Loucy (cell line): ENCODE data around the gene SYNGR2.

Source experiments
- H2AFZ ChIP-seq: fragments of 200-600 bp; sonication (generic); 2 replicates; pipeline ENCODE4 v1.6.0; 2016; ENCODE audit warnings: antibody characterized with exemption, mild to moderate bottlenecking, low read length, moderate library complexity
- H3F3A ChIP-seq: fragments of 200-600 bp; 2 replicates; pipeline ENCODE4 v1.6.0; 2016; ENCODE audit warnings: antibody characterized with exemption, low read depth, mild to moderate bottlenecking
- H3K27me3 ChIP-seq: fragments of 200-600 bp; sonication (generic); 2 replicates; pipeline ENCODE4 v1.6.1; 2014; ENCODE audit warnings: low read length, mild to moderate bottlenecking; ENCODE audit not compliant: insufficient read depth, poor library complexity, severe bottlenecking
- H3K36me3 ChIP-seq: fragments of 200-600 bp; sonication (generic); 2 replicates; pipeline ENCODE4 v1.6.1; 2016; ENCODE audit warnings: low read length; ENCODE audit not compliant: insufficient read depth
- H3K4me1 ChIP-seq: fragments of 200-600 bp; sonication (generic); 2 replicates; pipeline ENCODE4 v1.5.1; 2014; ENCODE audit warnings: low read length, mild to moderate bottlenecking; ENCODE audit not compliant: insufficient read depth, poor library complexity, severe bottlenecking
- H3K4me2 ChIP-seq: fragments of 200-600 bp; sonication (generic); 2 replicates; pipeline ENCODE4 v1.6.0; 2014; ENCODE audit warnings: antibody characterized with exemption, low read length, low read depth, mild to moderate bottlenecking; ENCODE audit not compliant: poor library complexity, severe bottlenecking
- H3K4me3 ChIP-seq: fragments of 200-600 bp; sonication (generic); 2 replicates; pipeline ENCODE4 v1.5.1; 2014; ENCODE audit warnings: low read length, mild to moderate bottlenecking, mixed read lengths; ENCODE audit not compliant: poor library complexity, severe bottlenecking
- H3K79me2 ChIP-seq: fragments of 200-600 bp; sonication (generic); 2 replicates; pipeline ENCODE4 v1.6.1; 2014; ENCODE audit warnings: low read length; ENCODE audit not compliant: insufficient read depth
- H3K9ac ChIP-seq: fragments of 200-600 bp; sonication (generic); 2 replicates; pipeline ENCODE4 v1.6.0; 2014; ENCODE audit warnings: mild to moderate bottlenecking, low read depth, low read length, moderate library complexity; ENCODE audit not compliant: poor library complexity, severe bottlenecking
- H3K9me2 ChIP-seq: fragments of 200-600 bp; sonication (generic); replicated peaks from 2 replicates; pipeline ENCODE4 v1.6.1; 2016; ENCODE audit warnings: low read depth, low read length, mixed read lengths
- H3K9me3 ChIP-seq: fragments of 200-600 bp; sonication (generic); 2 replicates; pipeline ENCODE4 v1.6.1; 2014; ENCODE audit warnings: mild to moderate bottlenecking, antibody characterized with exemption, low read length, low read depth; ENCODE audit not compliant: insufficient read depth
- H4K20me1 ChIP-seq: fragments of 200-600 bp; sonication (generic); 2 replicates; pipeline ENCODE4 v1.6.0; 2014; ENCODE audit warnings: antibody characterized with exemption, low read length, mild to moderate bottlenecking; ENCODE audit not compliant: insufficient read depth, poor library complexity, severe bottlenecking
- CTCF ChIP-seq: fragments of 200-600 bp; sonication (generic); conservative IDR thresholded peaks from 2 replicates; pipeline ENCODE4 v1.5.1; 2014; ENCODE audit warnings: mild to moderate bottlenecking, antibody characterized with exemption, low read length
- EZH2phosphoT487 ChIP-seq: fragments of 200-600 bp; IDR thresholded peaks from 2 replicates; pipeline ENCODE4 v1.6.1; 2018; ENCODE audit warnings: antibody characterized with exemption, mild to moderate bottlenecking, moderate library complexity, borderline replicate concordance

SYNGR2 gene

GRCh38 chr17:78184868-78185267, 16.5 kb downstream of the SYNGR2 start:
- H3K9me2 ChIP-seq, result no peaks in the 10 kb centered on the region
- H3K4me1 ChIP-seq, result peaks cover 29% of the 10 kb centered on the region
- H2AFZ ChIP-seq, result no peak overlapping the region
- H3K9me3 ChIP-seq, result no peaks in the 10 kb centered on the region
- peaks cover 11% of the 10 kb centered on the region; the same call in 1 of the 2 replicates for H3K36me3 ChIP-seq
- H3K27me3 ChIP-seq, result no peaks in the 10 kb centered on the region
- H3K4me2 ChIP-seq, result peak overlapping the region; percentile 75
- peaks cover 6% of the 10 kb centered on the region for H4K20me1 ChIP-seq
- peak overlapping the region; percentile 77 for H3K4me3 ChIP-seq
- TF ChIP-seq CTCF (no peak), EZH2phosphoT487 (no peak)
- peaks cover 59% of the 10 kb centered on the region for H3K79me2 ChIP-seq
- peak overlapping the region; percentile 5 for H3K9ac ChIP-seq
- no peaks in the 10 kb centered on the region for H3F3A ChIP-seq

DNA sequence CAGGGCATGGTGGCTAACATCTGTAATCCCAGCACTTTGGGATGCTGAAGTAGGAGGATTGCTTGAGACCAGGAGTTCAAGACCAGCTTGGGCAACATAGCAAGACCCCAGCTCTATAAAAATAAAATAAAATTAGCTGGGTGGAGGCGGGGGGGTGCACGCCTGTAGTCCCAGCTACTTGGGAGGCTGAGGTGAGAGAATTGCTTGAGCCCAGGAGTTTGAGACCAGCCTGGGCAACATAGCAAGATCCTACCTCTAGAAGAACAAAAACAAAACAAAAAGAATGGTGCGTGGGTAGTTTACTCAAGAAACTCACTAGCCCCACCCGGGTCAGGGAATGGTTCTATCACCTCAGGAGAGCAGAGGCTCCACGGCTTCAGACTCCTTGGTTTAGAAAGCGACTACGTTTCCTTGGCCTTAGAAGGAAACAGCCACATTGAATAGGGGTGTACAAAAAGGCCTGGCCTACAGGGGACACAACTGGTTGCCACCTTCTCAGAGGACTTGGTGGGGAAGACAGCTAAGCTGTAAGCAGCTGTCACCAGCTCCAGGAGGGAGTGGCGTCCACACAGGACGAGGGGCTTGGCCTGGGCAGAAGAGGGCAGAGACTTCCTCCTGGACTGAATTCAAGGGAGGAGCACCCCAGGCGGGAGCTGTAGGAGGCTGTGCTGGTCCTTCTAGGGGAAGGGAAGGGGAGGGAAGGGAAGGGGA, 17.8 kb downstream of the SYNGR2 start:
- H3K27me3 ChIP-seq, result no peaks in the 10 kb centered on the region
- no peaks in the 10 kb centered on the region for H3K9me3 ChIP-seq
- peak overlapping the region; percentile 77 for H3K4me3 ChIP-seq
- no peaks in the 10 kb centered on the region for H3K36me3 ChIP-seq
- TF ChIP-seq EZH2phosphoT487, result no peak
- TF ChIP-seq CTCF, result no peak
- H2AFZ ChIP-seq, result no peak overlapping the region
- peaks cover 33% of the 10 kb centered on the region for H3K4me1 ChIP-seq
- H3K9ac ChIP-seq, result peak overlapping the region; percentile 78
- H3K9me2 ChIP-seq, result no peaks in the 10 kb centered on the region
- peaks cover 7% of the 10 kb centered on the region for H4K20me1 ChIP-seq
- H3F3A ChIP-seq, result no peaks in the 10 kb centered on the region
- peaks cover 66% of the 10 kb centered on the region for H3K79me2 ChIP-seq
- H3K4me2 ChIP-seq, result peak overlapping the region; percentile 75

DNA sequence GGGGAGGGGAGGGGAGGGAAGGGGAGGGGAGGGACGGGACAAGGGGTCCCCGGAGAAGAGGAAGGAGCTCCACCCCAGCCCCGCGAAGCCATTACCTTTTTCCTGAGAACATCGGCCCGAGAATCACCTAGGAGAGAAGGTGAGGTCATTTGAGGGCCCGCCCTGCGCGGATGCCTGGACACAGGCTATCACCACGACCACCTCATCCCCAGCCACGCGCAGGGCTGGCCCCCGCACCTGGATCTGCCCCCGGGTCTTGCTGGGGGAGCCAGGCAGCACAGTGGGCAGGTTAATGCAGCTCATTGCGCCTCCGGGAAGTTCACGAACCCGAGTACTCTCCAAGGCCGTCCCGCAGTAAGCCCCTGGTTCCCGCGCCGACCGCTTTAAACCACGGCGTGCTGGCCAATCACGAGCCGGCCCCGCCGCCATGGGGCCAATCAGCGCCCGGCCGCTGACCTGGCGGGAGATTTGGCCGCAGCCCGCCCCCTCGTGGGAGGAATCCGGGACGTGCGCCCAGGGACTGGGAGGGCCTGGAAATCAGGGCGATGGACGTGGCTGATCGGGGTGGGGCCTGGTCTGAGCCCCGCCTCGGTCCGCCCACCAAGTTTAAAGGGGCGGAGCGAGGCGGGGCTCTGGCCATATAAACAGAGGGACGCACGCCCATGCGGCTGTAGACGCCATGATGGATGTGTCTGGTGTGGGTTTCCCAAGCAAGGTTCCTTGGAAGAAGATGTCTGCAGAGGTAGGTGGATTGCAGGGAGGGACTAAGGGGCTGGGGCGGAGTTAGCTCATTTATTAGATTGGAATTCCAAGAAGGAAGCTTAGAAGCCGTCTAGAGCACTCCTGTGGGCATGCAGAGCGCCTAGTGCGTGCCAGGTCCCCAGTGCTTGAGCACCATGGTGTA, 18.6 kb downstream of the SYNGR2 start, which contains the start of the genes AFMID and TK1:
TSS of gene AFMID (plus strand) at position 671 of the 904 bp plus-strand sequence. CDS start at position 680, 9 bp downstream.
TSS of gene TK1 (minus strand) at position 361 of the 904 bp plus-strand sequence. CDS start at position 303, 58 bp downstream.
- Histone ChIP-seq H3K36me3 (no peaks in the 10 kb centered on the region), H3K4me1 (peaks cover 33% of the 10 kb centered on the region), H3K9me2 (no peaks in the 10 kb centered on the region), H3K27me3 (no peaks in the 10 kb centered on the region), H3K9me3 (no peaks in the 10 kb centered on the region), H3K4me3 (peak within 1 kb of the TSS; percentile 77), H4K20me1 (peaks cover 8% of the 10 kb centered on the region), H3K79me2 (peaks cover 65% of the 10 kb centered on the region), H3K4me2 (peak within 1 kb of the TSS; percentile 75), H3F3A (no peaks in the 10 kb centered on the region), H3K9ac (peak within 1 kb of the TSS; percentile 78), H2AFZ (peak within 1 kb of the TSS; percentile 91)
- TF ChIP-seq EZH2phosphoT487, result no peak
- TF ChIP-seq CTCF, result 0 out of 2 replicates have a peak, but pooled peaks have one; percentile 21
